Astrocyte of the spinal cord (primary cell): ENCODE results near the gene GARNL3.

Experiments
- DNase-seq: peaks from one replicate; pipeline ENCODE4 v3.0.0; 2011; ENCODE audit warnings: low read depth, low spot score
- H3K4me3 ChIP-seq: 2 replicates; pipeline ENCODE4 v1.5.1; 2011; ENCODE audit warnings: low read depth, mild to moderate bottlenecking, low read length, moderate library complexity
- in situ Hi-C: cut with HindIII; loops from 2 replicates; pipeline ENCODE4 v1.10.0; 2017; ENCODE audit warnings: low sequenced_read_pairs
- TF ChIP-seq, protein P1 (sequence below): IDR thresholded peaks from 2 replicates; pipeline ENCODE4 v1.5.1; 2012; ENCODE audit warnings: low read depth, mild to moderate bottlenecking, low read length, inconsistent platforms

The GARNL3 gene

DNA sequence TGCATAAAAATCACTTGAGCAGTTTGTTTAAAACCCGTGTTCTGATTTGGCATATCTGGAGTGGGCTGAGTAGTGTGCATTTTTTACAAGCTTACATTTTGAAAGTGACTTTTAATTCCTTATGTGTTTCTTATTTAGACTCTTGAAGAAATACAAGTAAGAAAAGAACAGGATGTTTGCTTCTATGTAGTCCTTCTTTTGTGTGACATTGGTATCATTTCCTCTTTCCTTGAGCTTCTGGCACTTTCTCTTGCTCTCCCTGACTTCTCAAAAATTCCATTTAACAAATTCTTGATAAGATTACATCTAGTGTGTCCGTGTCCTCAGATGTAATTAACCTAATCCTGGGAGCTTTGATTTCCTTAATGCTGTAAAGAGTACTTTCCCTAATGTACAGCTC lies 12.5 kb downstream of the GARNL3 start:
- no peak for DNase-seq
- no peak overlapping the region for H3K4me3 ChIP-seq
- TF ChIP-seq, protein P1, sequence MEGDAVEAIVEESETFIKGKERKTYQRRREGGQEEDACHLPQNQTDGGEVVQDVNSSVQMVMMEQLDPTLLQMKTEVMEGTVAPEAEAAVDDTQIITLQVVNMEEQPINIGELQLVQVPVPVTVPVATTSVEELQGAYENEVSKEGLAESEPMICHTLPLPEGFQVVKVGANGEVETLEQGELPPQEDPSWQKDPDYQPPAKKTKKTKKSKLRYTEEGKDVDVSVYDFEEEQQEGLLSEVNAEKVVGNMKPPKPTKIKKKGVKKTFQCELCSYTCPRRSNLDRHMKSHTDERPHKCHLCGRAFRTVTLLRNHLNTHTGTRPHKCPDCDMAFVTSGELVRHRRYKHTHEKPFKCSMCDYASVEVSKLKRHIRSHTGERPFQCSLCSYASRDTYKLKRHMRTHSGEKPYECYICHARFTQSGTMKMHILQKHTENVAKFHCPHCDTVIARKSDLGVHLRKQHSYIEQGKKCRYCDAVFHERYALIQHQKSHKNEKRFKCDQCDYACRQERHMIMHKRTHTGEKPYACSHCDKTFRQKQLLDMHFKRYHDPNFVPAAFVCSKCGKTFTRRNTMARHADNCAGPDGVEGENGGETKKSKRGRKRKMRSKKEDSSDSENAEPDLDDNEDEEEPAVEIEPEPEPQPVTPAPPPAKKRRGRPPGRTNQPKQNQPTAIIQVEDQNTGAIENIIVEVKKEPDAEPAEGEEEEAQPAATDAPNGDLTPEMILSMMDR = no peak
- in situ Hi-C loops = no loop called here

DNA sequence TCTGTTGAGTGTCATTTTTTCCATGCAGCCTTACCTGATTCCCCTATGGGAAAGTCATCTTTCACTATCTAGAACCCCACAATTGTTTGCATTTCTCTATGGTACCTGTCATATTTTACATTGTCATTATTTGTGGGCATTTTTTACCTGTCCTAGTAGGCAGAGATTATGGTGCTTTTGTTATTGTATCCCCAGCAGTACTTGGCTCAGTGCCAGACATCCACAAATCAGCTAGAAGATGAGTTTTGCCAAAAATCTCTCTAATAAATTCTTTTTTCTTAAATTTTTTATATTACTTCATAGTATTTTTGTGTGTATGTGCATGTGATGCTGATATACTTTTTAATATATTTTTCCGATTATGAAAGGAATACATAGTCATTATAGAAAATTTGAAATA lies 13.2 kb downstream of the GARNL3 start:
- no peak overlapping the region for H3K4me3 ChIP-seq
- no peak for DNase-seq
- TF ChIP-seq, protein P1 = no peak
- in situ Hi-C loops = no loop called here

DNA sequence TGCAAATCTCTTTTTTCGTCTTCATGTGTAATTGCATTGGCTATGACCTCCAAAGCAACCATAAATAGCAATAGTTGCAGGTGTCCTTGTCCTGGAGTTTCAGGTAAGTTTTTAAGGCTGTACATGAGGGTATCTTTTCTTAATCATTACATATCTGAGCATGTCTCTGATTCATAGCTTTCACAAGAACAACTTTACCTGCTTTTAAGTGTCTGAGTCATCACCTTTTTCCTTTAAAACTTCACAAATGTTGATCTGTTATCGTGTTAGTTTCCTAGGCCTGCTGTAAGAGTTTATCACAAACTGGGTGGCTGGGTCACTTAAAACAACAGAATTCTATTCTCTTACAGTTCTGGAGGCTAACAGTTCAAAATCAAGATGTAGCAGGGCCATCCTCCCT lies 13.8 kb downstream of the GARNL3 start:
- TF ChIP-seq, protein P1 = no peak
- DNase-seq = no peak
- no peak overlapping the region for H3K4me3 ChIP-seq
- in situ Hi-C loops = no loop called here

DNA sequence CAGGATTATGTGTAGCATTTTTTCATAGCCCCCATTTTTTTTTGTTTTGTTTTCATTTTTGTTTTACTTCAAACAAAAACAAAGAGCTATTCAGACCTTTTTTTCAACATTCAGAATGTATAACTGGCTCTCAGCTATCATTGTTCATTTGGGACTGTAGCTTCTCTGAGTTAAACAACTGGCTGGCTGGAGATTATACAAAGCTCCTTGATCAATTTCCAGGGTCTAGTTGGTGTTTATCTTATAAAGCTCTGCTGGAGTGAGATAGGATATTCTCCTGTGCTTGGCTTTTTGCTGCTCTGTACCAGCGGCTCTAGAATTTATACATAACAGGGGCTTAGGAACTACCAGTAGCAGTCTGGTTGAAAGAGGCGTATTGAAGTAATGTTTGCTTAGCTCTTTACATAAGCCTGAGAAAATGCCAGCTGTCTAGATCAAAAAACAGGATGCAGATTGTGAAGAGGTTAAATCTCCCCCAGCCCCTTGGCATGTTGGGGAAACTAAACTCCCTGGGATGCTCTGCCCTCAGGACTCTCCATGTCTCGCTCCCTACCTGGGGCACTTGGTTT lies 15.2 kb downstream of the GARNL3 start:
- no peak for DNase-seq
- H3K4me3 ChIP-seq = no peak overlapping the region
- in situ Hi-C loops = no loop called here
- TF ChIP-seq, protein P1 = no peak

DNA sequence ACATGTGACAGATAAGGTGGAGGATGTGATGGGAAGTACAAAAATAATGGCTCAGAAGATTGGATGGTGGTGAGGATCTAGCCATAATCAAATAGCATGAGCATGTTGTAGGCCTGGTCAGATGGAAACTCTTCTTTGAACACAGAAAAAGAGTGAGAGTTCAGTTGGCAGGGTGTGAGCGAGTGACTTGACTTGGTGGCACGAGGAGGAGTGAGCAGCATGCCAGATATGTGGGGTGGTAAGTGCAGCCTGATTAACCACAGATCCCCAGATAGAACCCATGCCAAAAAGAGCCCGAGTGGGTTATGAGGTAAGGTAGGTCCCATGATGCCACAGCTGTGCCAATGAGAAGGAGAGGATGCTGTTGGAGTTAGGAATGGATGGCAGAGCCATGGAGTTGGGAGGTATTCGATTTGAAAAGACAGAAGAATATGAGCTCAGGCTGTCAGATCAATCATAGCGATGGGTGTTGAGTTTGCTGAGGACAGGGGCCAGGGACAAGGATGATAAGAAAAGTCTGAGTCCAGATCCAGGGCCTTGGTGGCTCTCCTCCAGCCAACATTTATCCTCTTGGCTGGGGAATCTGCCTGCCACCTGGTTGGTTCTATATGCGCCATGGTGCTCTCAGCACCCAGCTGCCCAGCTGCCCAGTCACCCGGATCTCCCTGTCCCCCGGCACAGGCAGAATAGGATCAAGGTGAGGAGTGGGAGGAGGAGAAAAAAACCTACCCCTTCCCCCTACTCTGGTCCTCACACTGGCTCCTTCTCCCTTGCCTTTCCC lies 16.5 kb downstream of the GARNL3 start:
- in situ Hi-C loops = no loop called here
- no peak for DNase-seq
- TF ChIP-seq, protein P1 = no peak
- H3K4me3 ChIP-seq = no peak overlapping the region

DNA sequence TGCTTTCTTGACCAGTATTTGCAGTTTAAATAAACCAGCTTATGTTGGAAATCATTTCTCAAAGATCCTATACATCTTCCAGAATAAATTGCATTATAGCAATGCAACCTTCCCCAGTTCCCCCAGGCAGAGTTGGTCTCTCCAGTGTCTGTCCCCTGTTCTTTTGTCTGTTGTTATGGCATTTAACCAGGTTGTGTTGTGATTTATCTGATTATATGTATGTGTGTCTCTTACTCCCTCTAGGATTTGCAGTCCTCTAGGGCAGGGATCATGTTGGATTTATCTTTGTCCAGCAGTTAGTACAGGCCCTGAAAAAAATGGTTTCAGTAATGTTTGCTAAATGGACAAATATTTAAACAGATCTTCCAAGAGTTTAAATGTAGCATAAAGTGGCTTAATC lies 17.3 kb downstream of the GARNL3 start:
- no peak overlapping the region for H3K4me3 ChIP-seq
- in situ Hi-C loops = no loop called here
- no peak for DNase-seq
- TF ChIP-seq, protein P1 = no peak
